Ectodermal cell (in vitro differentiated cells): ENCODE data around the gene CDH22.

Source experiments
- H3K27ac ChIP-seq: 2 replicates; pipeline ENCODE4 v1.7.0; 2013; ENCODE audit warnings: mild to moderate bottlenecking, low read depth, low read length; ENCODE audit not compliant: insufficient read depth, poor library complexity, severe bottlenecking
- H3K27me3 ChIP-seq: 2 replicates; pipeline ENCODE4 v1.7.0; 2013; ENCODE audit warnings: mild to moderate bottlenecking, low read length; ENCODE audit not compliant: insufficient read depth, control insufficient read depth, poor library complexity, severe bottlenecking
- H3K36me3 ChIP-seq: one replicate; pipeline ENCODE4 v1.7.0; 2013; ENCODE audit warnings: low read length; ENCODE audit not compliant: control insufficient read depth, insufficient read depth
- H3K4me1 ChIP-seq: one replicate; pipeline ENCODE4 v1.7.0; 2013; ENCODE audit warnings: low read length; ENCODE audit not compliant: control insufficient read depth, insufficient read depth
- H3K4me3 ChIP-seq: 2 replicates; pipeline ENCODE4 v1.7.0; 2013; ENCODE audit warnings: low read depth, low read length, control low read depth; ENCODE audit not compliant: insufficient read depth
- H3K9me3 ChIP-seq: 2 replicates; pipeline ENCODE4 v1.7.0; 2013; ENCODE audit warnings: mild to moderate bottlenecking, low read length, moderate library complexity; ENCODE audit not compliant: control insufficient read depth
- WGBS, 2 experiments: methylation state at CpG; one replicate each; pipeline ENCODE4 v1.1.7; 2013; ENCODE audit warnings: missing lambda C conversion rate in 2 of 2; 5-methylcytosine and 5-hydroxymethylcytosine counted together

Gene CDH22

GRCh38 chr20:46200582-46201570 is 107.4 kb downstream of the CDH22 start:
- Histone ChIP-seq H3K4me3 (no peak overlapping the region), H3K4me1 (peaks cover 16% of the 10 kb centered on the region), H3K27me3 (no peaks in the 10 kb centered on the region), H3K9me3 (no peaks in the 10 kb centered on the region), H3K27ac (no peak overlapping the region), H3K36me3 (no peaks in the 10 kb centered on the region)
- WGBS, 2 experiments: 92% methylated on average over 55 of the region's 55 CpGs

- Histone ChIP-seq H3K27ac (no peak overlapping the region), H3K4me1 (peaks cover 16% of the 10 kb centered on the region), H3K36me3 (no peaks in the 10 kb centered on the region), H3K27me3 (no peaks in the 10 kb centered on the region), H3K9me3 (no peaks in the 10 kb centered on the region), H3K4me3 (no peak overlapping the region)
- 81 to 82% methylated on average over 21 of the region's 21 CpGs for WGBS, 2 experiments
These were observed 109.1 kb downstream of the CDH22 start for GRCh38 chr20:46199198-46199597.

GRCh38 chr20:46196990-46197389 is 111.3 kb downstream of the CDH22 start:
- Histone ChIP-seq H3K9me3 (no peaks in the 10 kb centered on the region), H3K36me3 (no peaks in the 10 kb centered on the region), H3K4me3 (no peak overlapping the region), H3K27me3 (no peaks in the 10 kb centered on the region), H3K27ac (no peak overlapping the region), H3K4me1 (peaks cover 8% of the 10 kb centered on the region)
- WGBS, 2 experiments: 81 to 84% methylated on average over 3 of the region's 3 CpGs

GRCh38 chr20:46195264-46196036 is 112.8 kb downstream of the CDH22 start:
- no peaks in the 10 kb centered on the region for H3K27me3 ChIP-seq
- H3K9me3 ChIP-seq: no peaks in the 10 kb centered on the region
- no peaks in the 10 kb centered on the region for H3K36me3 ChIP-seq
- no peak overlapping the region for H3K4me3 ChIP-seq
- H3K4me1 ChIP-seq: peaks cover 8% of the 10 kb centered on the region
- H3K27ac ChIP-seq: no peak overlapping the region
- 78 to 79% methylated on average over 17 of the region's 17 CpGs for WGBS, 2 experiments

GRCh38 chr20:46194409-46194808 is 113.9 kb downstream of the CDH22 start:
- Histone ChIP-seq H3K27me3 (no peaks in the 10 kb centered on the region), H3K4me1 (peaks cover 8% of the 10 kb centered on the region), H3K27ac (no peak overlapping the region), H3K9me3 (no peaks in the 10 kb centered on the region), H3K36me3 (no peaks in the 10 kb centered on the region), H3K4me3 (no peak overlapping the region)
- 88 to 100% methylated on average over 4 of the region's 4 CpGs for WGBS, 2 experiments

GRCh38 chr20:46192376-46192944 is 115.8 kb downstream of the CDH22 start:
- no peak overlapping the region for H3K4me3 ChIP-seq
- no peaks in the 10 kb centered on the region for H3K36me3 ChIP-seq
- WGBS, 2 experiments: 43 to 44% methylated on average over 6 of the region's 6 CpGs
- H3K4me1 ChIP-seq: peaks cover 3% of the 10 kb centered on the region
- no peaks in the 10 kb centered on the region for H3K9me3 ChIP-seq
- no peak overlapping the region for H3K27ac ChIP-seq
- no peaks in the 10 kb centered on the region for H3K27me3 ChIP-seq

- Histone ChIP-seq H3K27ac (no peak overlapping the region), H3K27me3 (no peaks in the 10 kb centered on the region), H3K4me3 (no peak overlapping the region), H3K4me1 (no peaks in the 10 kb centered on the region), H3K36me3 (no peaks in the 10 kb centered on the region), H3K9me3 (no peaks in the 10 kb centered on the region)
- WGBS, 2 experiments: 83 to 87% methylated on average over 3 of the region's 3 CpGs
These were observed 116.7 kb downstream of the CDH22 start for GRCh38 chr20:46191611-46192010.

GRCh38 chr20:46191168-46191540 is 117.1 kb downstream of the CDH22 start:
- Histone ChIP-seq H3K9me3 (no peaks in the 10 kb centered on the region), H3K36me3 (no peaks in the 10 kb centered on the region), H3K4me3 (no peak overlapping the region), H3K27me3 (no peaks in the 10 kb centered on the region), H3K27ac (no peak overlapping the region), H3K4me1 (no peaks in the 10 kb centered on the region)
- 91 to 93% methylated on average over 4 of the region's 4 CpGs for WGBS, 2 experiments

- WGBS, 2 experiments: 91 to 93% methylated on average over 9 of the region's 9 CpGs
These were observed 117.7 kb downstream of the CDH22 start for GRCh38 chr20:46190478-46191167.

More at GRCh38 chr20:46190478-46191167, 117.7 kb downstream of the CDH22 start:
- no peaks in the 10 kb centered on the region for H3K36me3 ChIP-seq
- H3K9me3 ChIP-seq: no peaks in the 10 kb centered on the region
- H3K4me3 ChIP-seq: no peak overlapping the region
- H3K4me1 ChIP-seq: no peaks in the 10 kb centered on the region
- H3K27me3 ChIP-seq: no peaks in the 10 kb centered on the region
- no peak overlapping the region for H3K27ac ChIP-seq
